NCI-H748 (cell line): ENCODE results near the gene ABCA2.

Source experiments
- DNase-seq: peaks from one replicate; lab custom pipeline; 2025; ENCODE audit not compliant: unreplicated experiment; lab: John Stamatoyannopoulos, UW

The ABCA2 gene

GRCh38 chr9:137027369-137028262, at the start of gene ABCA2:
ABCA2 (minus strand) TSS chr9:137028237; CDS start chr9:137028140, 97 bp downstream.
- peak; percentile 60 for DNase-seq

GRCh38 chr9:137077010-137077747, 49.1 kb upstream of the ABCA2 start, which contains the start of gene UAP1L1:
UAP1L1 (plus strand) TSS chr9:137077517; CDS start chr9:137077533, 16 bp downstream.
- DNase-seq: peak; percentile 65

GRCh38 chr9:137076636-137077009, 48.6 kb upstream of the ABCA2 start:
- no peak for DNase-seq

GRCh38 chr9:137075275-137075775, 47.3 kb upstream of the ABCA2 start:
- no peak for DNase-seq

- no peak for DNase-seq
These were observed 46.7 kb upstream of the ABCA2 start for GRCh38 chr9:137074657-137075274.

- DNase-seq: no peak
These were observed 46.0 kb upstream of the ABCA2 start for GRCh38 chr9:137073992-137074399.

GRCh38 chr9:137071282-137071681, 43.2 kb upstream of the ABCA2 start:
- DNase-seq: no peak

GRCh38 chr9:137070906-137071275, 42.9 kb upstream of the ABCA2 start:
- DNase-seq: peak; percentile 71

- DNase-seq: peak; percentile 97
These were observed 42.3 kb upstream of the ABCA2 start, which contains the start of gene SAPCD2 for GRCh38 chr9:137070201-137070905. SAPCD2 (minus strand) TSS chr9:137070557; CDS start chr9:137070460, 97 bp downstream.

GRCh38 chr9:137069508-137070091, 41.6 kb upstream of the ABCA2 start:
- peak; percentile 40 for DNase-seq

GRCh38 chr9:137068539-137069507, 40.8 kb upstream of the ABCA2 start:
- no peak for DNase-seq

GRCh38 chr9:137067860-137068538, 40.0 kb upstream of the ABCA2 start:
- DNase-seq: peak; percentile 77

GRCh38 chr9:137066096-137066861, 38.2 kb upstream of the ABCA2 start:
- DNase-seq: no peak

- DNase-seq: no peak
These were observed 37.4 kb upstream of the ABCA2 start for GRCh38 chr9:137065336-137065967.

- no peak for DNase-seq
These were observed 36.8 kb upstream of the ABCA2 start for GRCh38 chr9:137064880-137065164.

GRCh38 chr9:137064027-137064879, 36.2 kb upstream of the ABCA2 start:
- peak; percentile 62 for DNase-seq
